22Rv1 (cell line): ENCODE data around the gene DAAM2.

ENCODE experiments used
- ZFX ChIP-seq: fragments of 450-650 bp; IDR thresholded peaks from 2 replicates; pipeline ENCODE4 v1.6.1; 2017; ENCODE audit warnings: antibody characterized with exemption, borderline replicate concordance
- TF ChIP-seq, protein P1 (sequence below): fragments of 450-650 bp; IDR thresholded peaks from 2 replicates; pipeline ENCODE4 v1.5.1; 2017; ENCODE audit warnings: mild to moderate bottlenecking

DNA sequence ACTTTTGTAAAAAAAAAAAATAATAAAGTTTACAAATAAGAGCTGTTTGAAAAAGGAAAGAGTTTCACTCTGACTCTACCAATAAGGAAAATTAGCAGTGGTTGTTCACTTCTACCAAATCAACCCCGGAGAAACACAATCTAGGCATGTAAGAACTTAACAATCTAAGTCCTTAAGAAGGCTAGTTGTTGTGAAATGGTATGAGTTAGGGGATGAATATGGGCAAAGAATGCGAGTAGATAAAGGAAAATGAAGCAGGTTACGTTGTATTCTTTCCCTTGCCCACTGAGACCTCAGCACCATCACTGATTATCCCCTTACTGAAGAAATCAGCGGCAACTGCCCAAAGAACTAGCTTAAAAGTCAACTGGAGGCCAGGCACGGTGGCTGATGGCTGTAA, 126.7 kb downstream of the DAAM2 start:
- no peak for TF ChIP-seq ZFX
- TF ChIP-seq, protein P1, sequence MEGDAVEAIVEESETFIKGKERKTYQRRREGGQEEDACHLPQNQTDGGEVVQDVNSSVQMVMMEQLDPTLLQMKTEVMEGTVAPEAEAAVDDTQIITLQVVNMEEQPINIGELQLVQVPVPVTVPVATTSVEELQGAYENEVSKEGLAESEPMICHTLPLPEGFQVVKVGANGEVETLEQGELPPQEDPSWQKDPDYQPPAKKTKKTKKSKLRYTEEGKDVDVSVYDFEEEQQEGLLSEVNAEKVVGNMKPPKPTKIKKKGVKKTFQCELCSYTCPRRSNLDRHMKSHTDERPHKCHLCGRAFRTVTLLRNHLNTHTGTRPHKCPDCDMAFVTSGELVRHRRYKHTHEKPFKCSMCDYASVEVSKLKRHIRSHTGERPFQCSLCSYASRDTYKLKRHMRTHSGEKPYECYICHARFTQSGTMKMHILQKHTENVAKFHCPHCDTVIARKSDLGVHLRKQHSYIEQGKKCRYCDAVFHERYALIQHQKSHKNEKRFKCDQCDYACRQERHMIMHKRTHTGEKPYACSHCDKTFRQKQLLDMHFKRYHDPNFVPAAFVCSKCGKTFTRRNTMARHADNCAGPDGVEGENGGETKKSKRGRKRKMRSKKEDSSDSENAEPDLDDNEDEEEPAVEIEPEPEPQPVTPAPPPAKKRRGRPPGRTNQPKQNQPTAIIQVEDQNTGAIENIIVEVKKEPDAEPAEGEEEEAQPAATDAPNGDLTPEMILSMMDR = no peak
